Measurements from ENCODE around the gene S100Z. TPM values are rescaled to one million over a fixed set of nuclear protein-coding genes. Genes with fewer than 3 reads are reported as not detected.

Gene S100Z
- total RNA-seq, 2 donors from 2014 or later: not detected

DNA sequence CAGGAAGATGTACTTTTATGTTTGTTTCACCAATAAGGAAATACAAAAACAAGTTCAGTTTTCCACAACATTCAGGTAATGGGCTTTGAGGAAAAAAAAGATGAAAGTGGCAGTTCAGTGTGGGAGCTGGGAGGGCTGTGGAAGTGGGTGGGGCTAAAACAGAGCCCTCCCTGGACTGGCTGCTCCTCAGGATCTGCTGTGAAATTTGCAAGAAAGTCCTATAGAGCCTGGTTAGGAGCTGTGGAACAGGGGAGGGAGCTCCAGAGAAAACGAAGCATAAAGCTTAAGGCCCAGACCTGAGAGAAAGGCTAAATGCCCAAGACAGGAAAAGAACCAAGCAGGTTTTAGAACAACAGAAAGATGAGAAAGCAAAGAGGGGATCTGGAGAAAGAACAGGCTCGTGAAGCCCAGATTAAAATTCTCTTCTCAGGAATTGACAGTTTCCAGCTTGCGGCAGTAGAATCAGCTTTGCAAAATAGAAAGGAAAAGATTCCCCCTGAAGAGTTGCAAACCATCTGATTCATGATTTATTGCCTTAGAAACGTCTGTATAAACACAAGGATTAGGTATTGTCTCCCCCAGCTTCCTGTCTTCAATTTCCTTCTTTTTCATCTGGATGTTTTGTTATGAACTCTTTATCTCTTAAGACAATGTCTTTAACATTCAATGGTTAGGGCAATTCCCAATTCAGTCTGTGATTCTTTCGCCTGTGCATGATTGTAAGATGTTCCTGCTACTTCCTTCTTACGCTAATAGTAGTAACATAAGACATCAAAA is 76.7 kb downstream of the S100Z start:
- Histone ChIP-seq H3K4me1 (no peaks in the 10 kb centered on the region), H3K27ac (no peak overlapping the region), H3K36me3 (no peaks in the 10 kb centered on the region), H3K9me3 (no peaks in the 10 kb centered on the region), H3K27me3 (no peaks in the 10 kb centered on the region), H3K4me3 (no peak overlapping the region)
- DNase-seq (ENCODE audit: low spot score): no peak
- TF ChIP-seq, protein P1, sequence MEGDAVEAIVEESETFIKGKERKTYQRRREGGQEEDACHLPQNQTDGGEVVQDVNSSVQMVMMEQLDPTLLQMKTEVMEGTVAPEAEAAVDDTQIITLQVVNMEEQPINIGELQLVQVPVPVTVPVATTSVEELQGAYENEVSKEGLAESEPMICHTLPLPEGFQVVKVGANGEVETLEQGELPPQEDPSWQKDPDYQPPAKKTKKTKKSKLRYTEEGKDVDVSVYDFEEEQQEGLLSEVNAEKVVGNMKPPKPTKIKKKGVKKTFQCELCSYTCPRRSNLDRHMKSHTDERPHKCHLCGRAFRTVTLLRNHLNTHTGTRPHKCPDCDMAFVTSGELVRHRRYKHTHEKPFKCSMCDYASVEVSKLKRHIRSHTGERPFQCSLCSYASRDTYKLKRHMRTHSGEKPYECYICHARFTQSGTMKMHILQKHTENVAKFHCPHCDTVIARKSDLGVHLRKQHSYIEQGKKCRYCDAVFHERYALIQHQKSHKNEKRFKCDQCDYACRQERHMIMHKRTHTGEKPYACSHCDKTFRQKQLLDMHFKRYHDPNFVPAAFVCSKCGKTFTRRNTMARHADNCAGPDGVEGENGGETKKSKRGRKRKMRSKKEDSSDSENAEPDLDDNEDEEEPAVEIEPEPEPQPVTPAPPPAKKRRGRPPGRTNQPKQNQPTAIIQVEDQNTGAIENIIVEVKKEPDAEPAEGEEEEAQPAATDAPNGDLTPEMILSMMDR (IDR thresholded peaks at IDR 0.05): no peak

DNA sequence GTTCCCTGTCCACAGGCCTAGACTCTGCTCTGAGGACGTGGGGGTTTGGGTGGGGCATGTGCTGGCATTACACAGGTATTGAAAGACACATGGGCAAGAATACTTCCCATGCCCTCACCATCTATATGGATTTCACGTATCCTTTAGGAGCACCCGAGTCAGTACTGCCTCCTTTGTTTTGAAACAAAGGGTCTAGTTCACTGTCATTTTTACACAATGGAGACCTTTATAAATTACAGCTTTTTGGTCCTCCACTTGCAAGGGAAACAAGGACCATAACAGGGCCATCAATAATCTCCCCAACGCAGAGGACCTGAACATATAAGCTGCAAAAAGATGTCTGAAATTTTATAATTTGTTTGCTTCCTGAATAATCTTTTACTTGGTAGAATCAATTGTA is 78.1 kb downstream of the S100Z start:
- H3K27ac ChIP-seq: no peak overlapping the region
- H3K36me3 ChIP-seq: no peaks in the 10 kb centered on the region
- no peaks in the 10 kb centered on the region for H3K4me1 ChIP-seq
- TF ChIP-seq, protein P1 (IDR thresholded peaks at IDR 0.05): no peak
- no peak for DNase-seq (ENCODE audit: low spot score)
- H3K27me3 ChIP-seq: no peaks in the 10 kb centered on the region
- H3K9me3 ChIP-seq: no peaks in the 10 kb centered on the region
- no peak overlapping the region for H3K4me3 ChIP-seq

DNA sequence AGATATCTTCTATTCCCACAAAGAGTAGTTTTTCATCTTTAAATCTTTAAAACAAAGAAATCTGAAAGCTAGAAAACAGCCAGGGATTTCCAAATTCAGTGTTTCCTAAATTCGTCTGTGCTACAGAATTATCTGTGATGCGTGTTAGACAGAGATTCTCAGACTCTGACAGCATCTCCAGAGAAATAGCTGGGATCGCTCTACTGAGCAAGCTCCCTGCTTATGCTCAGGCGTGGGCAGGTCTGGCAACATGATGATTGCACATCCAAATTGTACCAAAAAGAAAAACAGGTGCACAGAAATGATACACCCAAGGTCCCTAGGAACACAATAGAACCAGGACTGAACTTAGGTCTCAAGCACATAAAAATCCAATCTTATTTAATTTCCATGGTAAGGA is 80.3 kb downstream of the S100Z start:
- H3K4me3 ChIP-seq: no peak overlapping the region
- TF ChIP-seq, protein P1 (IDR thresholded peaks at IDR 0.05): no peak
- H3K9me3 ChIP-seq: no peaks in the 10 kb centered on the region
- no peaks in the 10 kb centered on the region for H3K36me3 ChIP-seq
- DNase-seq (ENCODE audit: low spot score): no peak
- H3K27ac ChIP-seq: no peak overlapping the region
- H3K27me3 ChIP-seq: no peaks in the 10 kb centered on the region
- H3K4me1 ChIP-seq: no peaks in the 10 kb centered on the region

DNA sequence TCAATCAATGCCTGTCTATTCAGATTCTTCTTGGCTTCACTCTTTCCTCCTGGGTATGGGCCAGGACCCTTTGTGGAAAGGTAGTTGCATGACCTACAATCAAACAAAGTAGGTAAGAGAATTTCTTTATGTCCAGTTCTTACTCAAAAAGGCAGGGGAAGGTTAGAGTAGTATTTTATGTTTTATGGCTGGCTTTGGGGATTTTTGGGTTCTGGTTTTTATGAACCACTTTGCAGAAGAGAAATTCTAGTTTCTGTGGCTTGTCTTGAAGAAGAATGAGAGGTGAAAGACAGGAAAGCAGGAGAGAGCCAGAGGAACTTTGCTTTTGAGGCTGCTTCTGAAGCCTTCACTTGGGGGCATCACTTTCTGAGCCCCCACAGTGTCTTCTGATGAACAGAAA is 88.4 kb downstream of the S100Z start:
- Histone ChIP-seq H3K27me3 (no peaks in the 10 kb centered on the region), H3K4me3 (no peak overlapping the region), H3K4me1 (no peaks in the 10 kb centered on the region), H3K9me3 (no peaks in the 10 kb centered on the region), H3K36me3 (no peaks in the 10 kb centered on the region), H3K27ac (no peak overlapping the region)
- no peak for DNase-seq (ENCODE audit: low spot score)
- TF ChIP-seq, protein P1 (IDR thresholded peaks at IDR 0.05): no peak

DNA sequence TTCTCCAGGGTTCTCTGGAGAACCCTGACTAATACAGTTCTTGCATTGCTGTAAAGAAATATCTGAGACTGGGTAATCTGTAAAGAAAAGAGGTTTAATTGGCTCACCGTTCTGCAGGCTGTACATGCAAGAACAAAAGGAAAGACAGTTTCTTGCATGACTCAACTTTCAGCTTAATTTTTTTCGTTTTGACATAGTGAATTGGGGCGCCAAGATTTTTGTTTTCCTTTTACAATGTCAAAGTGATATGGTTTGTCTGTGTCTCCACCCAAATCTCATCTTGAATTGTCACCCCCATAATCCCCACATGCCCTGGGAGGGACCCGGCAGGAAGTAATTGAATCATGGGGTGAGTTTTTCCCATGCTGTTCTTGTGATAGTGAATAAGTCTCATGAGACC is 91.2 kb downstream of the S100Z start:
- DNase-seq (ENCODE audit: low spot score): no peak
- H3K4me3 ChIP-seq: no peak overlapping the region
- H3K4me1 ChIP-seq: no peaks in the 10 kb centered on the region
- H3K27me3 ChIP-seq: no peaks in the 10 kb centered on the region
- no peaks in the 10 kb centered on the region for H3K9me3 ChIP-seq
- TF ChIP-seq, protein P1 (IDR thresholded peaks at IDR 0.05): no peak
- no peaks in the 10 kb centered on the region for H3K36me3 ChIP-seq
- H3K27ac ChIP-seq: no peak overlapping the region

DNA sequence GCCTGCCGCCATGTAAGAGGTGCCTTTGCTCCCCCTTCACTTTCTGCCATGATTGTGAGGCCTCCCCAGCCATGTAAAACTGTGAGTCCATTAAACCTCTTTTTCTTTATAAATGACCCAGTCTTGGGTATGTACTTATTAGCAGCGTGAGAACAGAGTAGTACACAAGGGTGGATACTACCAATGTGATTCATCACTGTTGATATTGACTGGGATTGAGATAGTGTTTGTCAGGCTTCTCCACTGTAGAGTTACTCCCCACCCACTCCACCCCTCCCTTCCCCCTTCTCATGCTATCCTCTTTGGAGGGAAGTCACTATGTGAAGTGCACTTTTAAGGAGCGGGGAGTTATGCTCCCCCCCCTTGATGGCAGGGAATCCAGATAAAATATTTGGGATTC is 91.6 kb downstream of the S100Z start:
- Histone ChIP-seq H3K27me3 (no peaks in the 10 kb centered on the region), H3K27ac (no peak overlapping the region), H3K9me3 (no peaks in the 10 kb centered on the region), H3K36me3 (no peaks in the 10 kb centered on the region), H3K4me1 (no peaks in the 10 kb centered on the region), H3K4me3 (no peak overlapping the region)
- TF ChIP-seq, protein P1 (IDR thresholded peaks at IDR 0.05): no peak
- no peak for DNase-seq (ENCODE audit: low spot score)
